ENCODE measurements around the gene NFIA.

The NFIA gene

DNA sequence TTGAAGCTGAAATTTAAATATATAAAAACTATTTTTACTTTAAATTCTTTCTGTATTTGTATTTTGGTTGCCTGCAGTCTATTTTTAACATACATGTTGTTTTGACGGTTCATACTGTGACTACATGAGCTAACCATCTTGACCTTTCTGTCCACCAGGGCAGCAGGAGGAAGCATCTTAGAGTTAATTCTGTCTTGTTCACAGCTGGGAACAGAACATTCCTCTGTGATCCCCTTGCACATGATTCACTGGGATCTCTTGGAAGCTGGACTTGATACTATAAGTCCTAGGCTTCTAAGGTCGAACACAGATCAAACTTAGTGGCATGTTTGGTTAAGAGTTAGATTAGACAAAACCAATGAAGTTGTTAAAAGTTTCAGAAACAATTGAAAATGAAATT is 99.7 kb downstream of the NFIA start:
- DNase-seq (ENCODE audit: low read depth, low spot score), result no peak

DNA sequence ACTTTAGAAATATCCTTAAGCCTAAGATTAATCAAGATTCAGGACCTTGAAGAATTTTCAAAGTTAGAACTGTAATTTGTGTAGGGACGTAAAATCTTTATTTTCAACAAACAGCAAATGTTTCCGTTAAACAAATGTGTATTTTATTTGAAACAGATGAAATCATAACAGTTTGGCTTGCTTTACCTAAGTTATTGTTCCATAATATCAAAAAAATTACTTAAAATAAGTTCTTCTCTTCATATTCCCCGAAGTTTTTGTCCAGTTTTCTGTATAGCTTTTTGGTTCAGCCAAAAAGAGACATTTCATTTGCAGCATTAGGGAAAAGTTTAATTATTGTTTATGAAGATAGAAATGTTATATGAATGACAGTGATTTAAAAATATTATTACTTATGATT is 100.1 kb downstream of the NFIA start:
- DNase-seq (ENCODE audit: low read depth, low spot score), result no peak

DNA sequence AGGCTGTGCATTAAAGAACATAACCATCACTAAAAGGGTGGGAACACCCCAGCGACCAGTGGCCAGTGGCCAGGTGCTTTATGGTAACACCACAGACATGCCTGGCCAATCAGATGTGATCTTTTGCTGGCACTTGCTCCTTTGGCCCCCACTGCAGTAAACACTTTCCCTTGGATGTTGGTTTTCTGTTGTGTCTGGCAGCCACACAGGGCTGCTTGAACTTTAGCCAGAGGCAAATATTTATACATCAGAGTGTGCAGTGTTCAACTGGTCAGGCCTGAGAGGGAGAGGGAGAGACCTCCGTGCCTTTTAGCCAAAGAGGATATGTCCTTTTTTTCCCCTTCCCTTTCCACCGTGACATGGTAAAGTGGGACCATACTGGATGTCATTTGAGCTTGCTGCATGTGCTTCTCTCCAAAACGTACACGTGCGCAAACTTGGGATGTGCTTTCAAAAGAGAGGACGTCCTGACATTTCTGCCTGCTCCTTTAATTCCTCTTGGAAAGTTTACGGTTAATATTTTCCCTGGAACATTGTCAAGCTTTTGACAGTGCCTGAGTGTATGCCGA is 101.2 kb downstream of the NFIA start:
- DNase-seq (ENCODE audit: low read depth, low spot score), result peak; percentile 83

DNA sequence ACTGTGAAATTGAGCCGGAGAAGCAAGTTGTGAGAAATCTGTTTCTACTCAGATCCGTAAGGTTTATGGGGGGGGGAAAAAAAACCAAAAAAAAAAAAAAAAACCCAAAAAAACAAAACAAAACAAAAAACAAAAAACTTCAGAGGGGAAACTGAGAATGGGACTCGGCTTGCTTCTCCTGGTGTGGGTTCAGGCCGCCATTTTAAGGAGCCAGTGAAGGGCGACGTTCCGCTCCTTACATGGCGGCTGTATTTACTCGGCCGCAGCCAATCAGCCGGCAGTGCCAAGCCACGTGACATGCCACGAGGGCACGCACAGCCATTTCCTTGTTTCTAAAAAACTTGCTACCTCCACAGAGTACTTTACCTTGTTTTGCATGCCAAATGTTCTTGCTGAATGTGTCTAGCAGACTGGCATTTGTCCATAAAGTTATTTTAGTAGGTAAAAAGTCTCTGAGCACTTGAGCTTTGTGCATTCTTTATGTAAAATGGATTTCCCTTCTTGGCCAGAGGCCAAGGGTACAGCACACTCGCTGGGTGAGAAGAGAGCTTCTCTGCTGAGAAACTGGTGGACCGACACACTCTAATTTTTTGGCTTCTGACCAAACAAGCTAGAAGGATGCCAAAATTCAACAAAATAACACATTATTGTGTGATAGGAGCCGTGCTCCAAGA is 101.8 kb downstream of the NFIA start:
- peak; percentile 94 for DNase-seq (ENCODE audit: low read depth, low spot score)

DNA sequence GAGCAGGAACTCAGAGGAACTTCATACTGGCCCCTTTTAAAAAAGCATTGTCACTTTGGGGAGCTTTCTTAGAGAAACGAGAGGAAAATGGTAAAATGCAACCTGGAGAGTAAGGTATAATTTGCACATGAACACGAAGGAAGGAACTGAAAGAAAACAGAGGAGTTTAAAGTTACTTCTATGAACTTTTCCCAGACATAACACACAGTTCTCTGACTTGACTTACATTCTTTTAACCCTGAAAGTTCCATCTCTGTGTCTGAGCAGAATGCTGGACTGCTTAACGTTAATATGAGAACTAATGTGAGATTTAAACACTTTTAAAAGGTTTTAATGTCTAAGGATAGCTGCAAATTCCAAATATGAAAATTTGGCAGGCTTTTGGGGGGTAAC is 102.3 kb downstream of the NFIA start:
- DNase-seq (ENCODE audit: low read depth, low spot score), result no peak

DNA sequence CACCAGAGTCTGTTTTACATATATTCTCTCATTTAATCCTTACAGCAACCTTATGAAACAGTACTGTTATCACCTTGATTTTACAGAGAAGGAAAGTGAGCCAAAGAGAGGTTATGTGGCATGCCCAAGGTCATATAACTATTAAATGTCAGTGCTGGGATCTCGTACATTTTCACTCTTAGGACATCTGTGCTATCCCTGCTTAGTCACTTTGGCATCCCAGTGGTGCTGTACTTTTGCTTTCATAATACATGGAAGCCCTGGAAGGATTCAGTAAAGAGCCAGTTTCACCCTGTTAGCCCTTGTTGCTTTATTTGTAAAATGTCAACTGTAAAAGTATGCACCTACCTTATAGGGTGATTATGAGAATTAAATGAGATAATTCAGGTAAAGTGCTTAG is 104.4 kb downstream of the NFIA start:
- no peak for DNase-seq (ENCODE audit: low read depth, low spot score)

DNA sequence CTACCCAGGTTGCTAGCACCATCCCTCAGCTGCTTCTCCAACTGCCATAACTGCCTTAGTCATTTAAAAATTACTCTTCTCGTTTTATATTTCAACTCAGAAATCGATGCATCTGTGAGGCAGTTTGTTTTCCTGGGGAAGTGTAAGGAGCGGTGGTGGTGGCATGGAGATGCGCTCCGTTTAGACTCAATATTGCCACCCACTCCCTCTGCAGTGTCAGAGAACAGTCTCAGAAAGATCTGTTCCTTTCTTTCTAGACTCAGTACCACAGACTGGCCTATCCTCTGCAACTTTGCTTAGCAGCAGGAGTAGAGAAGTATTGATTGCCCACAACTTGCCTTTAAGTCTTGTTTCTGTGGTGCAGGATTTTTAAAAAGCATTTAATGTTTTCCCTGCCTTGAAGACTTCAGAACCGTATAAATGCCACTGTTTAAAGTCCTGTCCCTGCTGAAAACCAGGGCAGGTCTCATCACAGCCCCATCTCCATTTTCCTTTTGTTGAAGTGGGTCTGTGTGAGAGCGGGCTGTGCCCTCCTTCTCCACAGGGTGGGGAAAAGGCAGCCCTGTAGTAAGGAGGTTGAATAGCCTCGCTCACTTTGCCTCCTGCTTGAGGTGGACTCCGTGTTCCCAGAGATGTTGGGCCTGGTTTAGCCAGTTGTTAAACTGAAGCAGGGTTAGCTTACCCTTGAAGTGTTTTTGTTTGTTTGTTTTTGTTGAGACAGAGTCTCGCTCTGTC is 105.2 kb downstream of the NFIA start:
- DNase-seq (ENCODE audit: low read depth, low spot score), result no peak

DNA sequence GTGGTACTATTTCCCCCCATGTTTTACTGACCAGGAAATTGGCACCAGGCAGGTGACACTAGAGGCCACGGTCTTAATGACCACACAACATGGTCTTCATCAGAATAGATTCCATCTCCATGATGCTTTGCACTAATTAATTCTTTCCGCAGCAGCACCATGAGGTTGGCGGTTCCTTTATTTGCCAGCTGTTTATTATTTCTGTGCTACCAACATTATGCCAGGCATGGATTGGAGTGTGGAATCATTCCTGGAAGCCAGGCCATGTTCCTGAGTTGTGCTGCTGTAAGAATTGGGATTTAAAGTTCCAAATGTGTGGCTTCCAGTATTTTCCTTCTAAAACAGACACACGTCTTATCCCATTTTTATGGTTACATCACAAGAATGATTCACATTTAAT is 107.8 kb downstream of the NFIA start:
- no peak for DNase-seq (ENCODE audit: low read depth, low spot score)

DNA sequence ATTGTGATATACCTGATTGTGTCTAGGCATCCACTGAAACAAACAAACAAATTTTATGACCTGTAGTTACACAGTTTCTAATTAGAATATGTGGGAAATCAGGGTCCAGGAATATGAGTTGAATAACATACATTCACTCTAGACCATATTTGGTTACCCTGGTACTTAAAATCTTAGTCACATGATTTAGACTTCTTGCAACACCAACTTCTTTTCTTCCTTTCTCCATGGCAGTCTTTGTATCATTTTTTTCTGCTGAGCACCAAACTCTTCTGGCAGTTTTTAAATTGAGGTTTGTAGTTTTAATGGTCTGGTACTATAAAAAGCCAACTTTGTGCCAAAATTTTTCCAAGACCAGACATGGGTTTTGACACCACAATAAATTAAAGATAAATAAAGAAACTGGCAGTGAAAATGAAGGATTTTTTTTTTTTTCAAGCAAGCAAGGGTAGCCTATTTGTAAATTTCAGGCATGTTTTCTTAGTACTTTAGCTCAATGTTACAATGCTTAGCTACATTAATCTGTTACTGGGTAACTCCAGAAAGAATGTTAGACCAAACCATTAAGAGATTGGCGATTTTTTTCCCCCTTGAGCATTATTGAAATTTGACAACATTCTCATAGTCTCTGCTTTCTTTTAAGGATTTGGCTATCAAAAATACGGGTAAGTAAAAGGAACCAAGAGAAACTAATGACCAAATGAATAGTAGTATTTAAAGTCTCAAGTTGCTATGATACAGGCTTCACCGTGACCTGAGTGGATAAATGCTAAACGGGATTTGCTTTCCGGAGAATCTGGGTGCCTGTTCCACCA is 108.5 kb downstream of the NFIA start:
- DNase-seq (ENCODE audit: low read depth, low spot score), result no peak

DNA sequence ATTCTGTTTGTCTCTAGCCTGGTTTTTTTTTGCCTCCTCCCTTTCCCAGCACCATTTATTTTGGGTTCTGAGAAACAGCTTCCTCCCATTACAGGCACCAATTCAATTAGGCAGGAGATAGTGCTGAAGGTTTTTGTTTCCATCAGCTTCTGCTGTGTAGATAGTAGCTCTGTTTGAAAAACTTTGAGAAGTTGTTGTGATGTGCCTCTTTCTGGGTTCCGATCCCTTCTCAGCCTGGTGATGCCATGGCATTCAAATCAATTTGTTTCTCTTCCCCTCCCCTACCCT is 109.0 kb downstream of the NFIA start:
- no peak for DNase-seq (ENCODE audit: low read depth, low spot score)

DNA sequence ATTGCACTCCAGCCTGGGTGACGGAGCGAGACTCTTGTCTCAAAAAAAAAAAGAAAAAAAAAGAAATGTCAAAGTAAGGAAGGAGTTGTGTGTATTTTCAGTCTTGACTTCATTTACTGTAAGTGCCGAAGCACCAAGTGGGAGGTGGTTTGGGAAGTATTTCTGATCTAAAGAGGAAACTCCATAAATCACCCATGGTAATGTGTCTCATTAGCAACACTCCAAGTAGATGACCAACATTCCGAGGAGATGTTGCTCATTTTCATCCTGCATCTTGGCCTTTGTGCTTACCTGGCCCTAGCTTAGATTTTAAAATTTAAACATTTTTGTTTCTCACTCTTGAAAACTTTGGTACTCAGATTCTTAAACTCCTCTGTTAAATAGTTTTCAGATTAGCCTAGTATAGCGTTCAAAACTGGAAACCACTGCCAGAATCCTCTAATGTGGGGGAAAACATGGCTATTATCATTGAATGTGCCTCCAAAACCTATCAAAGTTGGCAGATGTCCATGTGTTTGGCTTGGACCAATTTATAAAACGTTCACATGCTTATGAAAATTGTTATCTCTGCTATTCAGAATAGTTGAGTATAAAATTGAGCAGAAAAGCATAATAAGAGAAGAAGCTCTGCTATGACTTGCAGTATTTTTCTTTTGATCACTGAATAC is 110.4 kb downstream of the NFIA start:
- DNase-seq (ENCODE audit: low read depth, low spot score), result no peak

DNA sequence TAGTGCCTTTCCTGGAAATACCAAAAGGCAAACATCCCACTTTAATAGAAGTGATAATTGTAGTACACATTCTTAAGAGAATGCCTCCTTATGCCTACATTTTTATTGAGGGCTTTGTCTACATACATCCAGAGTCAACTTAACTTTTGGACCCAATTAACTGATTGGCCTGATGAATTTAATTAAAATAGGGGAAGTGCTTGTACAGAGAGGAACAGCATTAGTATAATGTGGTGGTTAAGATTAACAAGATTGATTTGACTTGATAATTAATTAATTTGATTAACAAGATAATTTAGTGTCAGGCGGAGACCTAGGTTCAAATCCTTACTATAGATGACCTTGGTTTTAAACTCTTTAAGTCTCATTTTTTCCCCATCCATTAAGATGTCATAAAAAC is 111.4 kb downstream of the NFIA start:
- DNase-seq (ENCODE audit: low read depth, low spot score), result no peak

DNA sequence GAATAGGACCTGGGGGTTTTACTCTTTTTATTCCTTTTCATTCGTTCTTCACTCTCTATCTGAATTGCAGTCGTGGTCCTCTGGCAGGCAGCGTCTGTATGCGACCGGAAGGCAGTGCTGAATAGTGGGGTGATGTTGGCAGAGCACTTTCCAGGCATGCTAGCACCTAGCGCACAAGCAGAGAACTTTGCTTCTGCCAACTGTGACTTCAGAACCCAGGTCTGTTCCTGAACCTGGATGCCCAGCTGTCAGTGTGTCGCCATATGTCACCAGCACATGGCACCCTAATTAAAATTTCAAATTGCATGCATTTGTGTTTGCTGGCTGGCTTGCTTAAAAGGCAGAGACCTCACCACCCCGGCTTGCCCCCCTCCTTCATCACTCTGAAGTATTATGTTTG is 116.2 kb downstream of the NFIA start:
- DNase-seq (ENCODE audit: low read depth, low spot score), result no peak

DNA sequence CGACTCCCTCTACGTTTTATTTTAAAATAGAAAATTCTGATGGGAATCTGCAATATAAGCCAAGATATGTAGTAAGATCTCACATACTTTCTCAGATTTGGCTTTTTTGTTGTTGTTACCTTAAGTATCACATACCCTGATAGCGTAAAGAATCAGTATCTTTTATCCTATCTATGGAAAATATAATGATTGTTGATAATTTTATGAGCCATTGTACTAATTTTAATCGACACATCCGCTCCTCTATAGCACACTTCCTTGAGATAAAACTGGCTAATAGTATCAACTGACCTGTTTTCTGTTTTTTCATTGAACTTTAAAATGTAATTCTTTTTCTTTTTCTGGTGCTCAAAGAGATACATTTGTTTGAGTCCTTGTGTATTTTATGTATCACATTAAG is 118.7 kb downstream of the NFIA start:
- DNase-seq (ENCODE audit: low read depth, low spot score), result no peak

DNA sequence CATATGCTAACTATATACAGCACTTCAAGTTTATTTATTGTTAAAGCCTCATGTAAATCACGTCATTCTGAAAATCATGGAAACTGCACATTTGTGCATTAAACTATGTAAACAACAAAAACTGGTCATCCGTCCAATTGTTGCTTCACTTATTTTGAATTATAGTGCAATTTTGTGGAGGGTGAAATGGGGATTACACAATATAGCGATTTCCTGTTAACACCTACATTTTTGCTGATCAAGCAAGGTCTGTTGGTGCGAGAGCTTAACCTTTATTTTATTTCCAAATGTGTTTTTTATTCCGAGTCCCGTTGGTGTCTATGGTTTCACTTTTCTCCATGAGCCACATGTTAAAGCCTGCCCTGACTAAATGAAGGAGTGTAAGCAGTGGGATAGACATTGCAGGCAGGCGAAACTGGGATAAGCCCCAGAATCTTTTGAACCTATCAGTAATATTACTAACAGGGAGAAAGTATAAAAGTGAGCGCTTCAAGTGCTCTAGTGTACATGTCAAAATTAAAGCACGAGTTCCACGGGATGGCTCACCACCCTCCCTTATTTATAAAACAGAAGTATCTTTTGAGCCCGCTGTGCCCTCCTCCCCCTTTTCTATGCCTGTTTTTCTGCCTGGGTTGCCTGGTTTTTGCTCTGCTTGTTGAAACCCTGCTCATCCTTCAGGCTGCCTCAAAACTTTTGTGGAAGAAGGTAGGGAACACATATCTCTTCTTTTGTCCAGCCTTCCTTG is 120.7 kb downstream of the NFIA start:
- DNase-seq (ENCODE audit: low read depth, low spot score), result no peak

DNA sequence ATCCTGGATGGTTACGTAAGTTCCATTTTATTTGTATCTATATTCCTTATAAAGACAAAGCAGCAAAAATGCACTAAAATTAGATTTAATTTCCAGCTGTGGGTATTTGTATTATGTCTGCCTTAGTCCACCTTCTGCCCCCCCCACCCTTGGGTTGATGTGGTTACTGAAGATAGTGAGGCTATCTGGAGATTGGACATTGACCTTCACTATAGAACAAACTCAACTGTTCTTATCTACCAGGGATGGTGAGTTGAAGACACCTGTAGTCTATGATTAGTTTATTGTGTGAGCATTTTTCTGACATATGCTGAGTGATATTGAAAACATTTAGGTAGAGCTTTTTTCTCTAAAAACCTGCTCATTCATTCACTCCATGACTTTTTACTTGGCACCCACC is 122.2 kb downstream of the NFIA start:
- DNase-seq (ENCODE audit: low read depth, low spot score), result no peak

DNA sequence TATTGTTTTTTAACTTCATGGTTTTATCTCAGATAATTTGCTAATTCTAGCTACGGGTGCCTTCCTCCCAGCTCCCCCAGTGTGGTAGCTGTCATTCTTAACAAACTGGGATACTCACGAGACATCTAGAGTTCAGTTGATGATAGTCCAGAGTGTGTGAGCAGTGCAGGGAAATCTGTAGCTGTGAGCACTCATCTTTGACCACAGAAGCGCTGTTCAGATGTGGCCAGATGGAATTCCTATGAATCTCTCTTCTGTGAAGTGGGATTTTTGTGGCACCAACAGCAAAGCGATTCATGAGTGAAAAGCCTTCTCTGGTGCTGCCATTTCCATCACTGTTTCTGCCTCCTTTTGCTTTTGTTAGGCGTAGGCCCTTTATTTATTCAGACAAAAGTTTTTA is 125.1 kb downstream of the NFIA start:
- peak; percentile 44 for DNase-seq (ENCODE audit: low read depth, low spot score)

DNA sequence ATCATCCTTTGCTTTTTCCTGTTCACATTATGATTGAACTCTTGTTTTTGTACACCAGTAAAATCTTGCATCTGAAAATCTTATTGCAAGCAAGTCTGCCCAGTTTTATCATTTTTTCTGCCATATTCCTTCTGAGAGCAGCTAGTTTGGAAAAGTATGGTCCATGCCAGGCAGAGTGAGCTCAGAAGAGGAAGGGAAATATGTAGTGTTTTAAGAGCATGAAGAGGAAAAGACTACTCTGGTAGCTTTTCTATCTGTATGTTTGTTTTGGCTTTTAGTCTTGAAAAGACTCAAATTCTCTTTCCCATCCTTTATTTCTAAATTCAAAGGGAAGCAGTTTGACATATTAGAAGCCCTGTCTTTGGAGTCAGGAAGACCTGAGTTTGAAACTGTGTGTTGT is 125.8 kb downstream of the NFIA start:
- DNase-seq (ENCODE audit: low read depth, low spot score), result no peak

DNA sequence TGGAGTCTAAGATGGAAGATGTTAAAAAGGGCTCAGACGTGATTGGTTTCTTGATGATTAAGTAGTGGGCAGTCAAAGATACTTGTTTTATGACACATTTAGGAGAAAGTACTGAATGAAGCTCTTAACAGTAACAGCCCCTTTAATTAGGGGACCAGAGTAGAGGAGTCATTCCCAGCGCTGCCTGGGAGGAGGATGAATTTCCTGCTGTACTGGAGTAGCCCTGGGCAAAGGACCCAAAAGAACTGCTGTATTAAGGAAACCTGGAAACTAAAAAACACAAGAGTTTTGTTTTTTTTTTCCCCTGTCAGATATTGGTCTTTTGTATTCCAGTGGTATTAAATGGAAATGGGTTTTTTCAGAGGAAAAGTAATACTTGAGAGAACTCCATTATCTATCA is 126.5 kb downstream of the NFIA start:
- no peak for DNase-seq (ENCODE audit: low read depth, low spot score)

DNA sequence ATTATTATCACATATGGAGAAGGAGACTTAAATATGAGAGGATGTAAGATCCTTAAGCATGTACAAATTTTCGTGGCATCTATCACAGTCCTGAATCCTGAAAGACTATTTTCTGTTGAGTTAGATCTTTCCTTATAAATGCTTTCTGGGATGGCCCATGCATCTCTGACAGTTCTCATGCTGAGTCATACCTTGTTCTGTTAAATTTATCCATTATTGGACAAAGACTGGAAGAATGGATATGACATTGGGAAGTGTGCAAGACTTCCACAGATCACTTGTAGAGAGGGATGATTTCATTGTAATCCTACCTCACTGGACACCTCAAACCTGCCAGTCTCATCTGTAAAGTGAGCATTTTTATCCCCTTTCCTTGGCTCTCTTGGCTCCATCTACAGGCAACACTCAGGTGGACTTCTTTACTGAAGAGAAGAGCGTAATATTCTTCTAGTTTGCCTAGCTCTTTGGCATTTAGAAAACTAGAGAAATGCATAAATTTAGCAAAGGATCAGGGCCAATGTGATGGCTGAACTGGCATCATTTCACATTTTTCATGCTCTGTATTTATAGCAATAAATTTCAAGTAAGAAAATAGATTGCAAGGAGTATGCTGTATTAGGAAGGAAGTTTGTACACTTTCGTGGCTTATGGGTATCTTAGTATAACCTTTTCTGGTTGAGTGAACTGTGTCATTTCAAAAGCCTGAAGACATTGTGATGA is 128.2 kb downstream of the NFIA start:
- DNase-seq (ENCODE audit: low read depth, low spot score), result no peak
